C4-2B (cell line): Measurements from ENCODE around the gene ZMIZ2.

Source experiments
- CTCF ChIP-seq: fragments of 450-650 bp; conservative IDR thresholded peaks from 2 replicates; pipeline ENCODE4 v1.5.1; 2017; ENCODE audit warnings: mild to moderate bottlenecking
- ZFX ChIP-seq: fragments of 450-650 bp; IDR thresholded peaks from 2 replicates; pipeline ENCODE4 v1.6.1; 2017

GRCh38 chr7:44709011-44709915, 39.4 kb upstream of the ZMIZ2 start:
- no peak for TF ChIP-seq CTCF
- no peak for TF ChIP-seq ZFX
